Measurements from ENCODE around the gene HSD17B10. TPM values are rescaled to one million over a fixed set of nuclear protein-coding genes. Genes with fewer than 3 reads are reported as not detected.

HSD17B10 gene
- total and polyA plus RNA-seq, 2 experiments from 2014 or later, result 78.9 to 121 TPM

GRCh38 chrX:53430231-53430630 is 3.9 kb downstream of the HSD17B10 start (continued):
- no peak for TF ChIP-seq CREB1 (CRISPR knock-in tag; IDR thresholded peaks at IDR 0.05; ENCODE audit: low read depth)
- TF ChIP-seq ZNF331 (CRISPR knock-in tag; IDR thresholded peaks at IDR 0.05; ENCODE audit: low read depth), result no peak

DNA sequence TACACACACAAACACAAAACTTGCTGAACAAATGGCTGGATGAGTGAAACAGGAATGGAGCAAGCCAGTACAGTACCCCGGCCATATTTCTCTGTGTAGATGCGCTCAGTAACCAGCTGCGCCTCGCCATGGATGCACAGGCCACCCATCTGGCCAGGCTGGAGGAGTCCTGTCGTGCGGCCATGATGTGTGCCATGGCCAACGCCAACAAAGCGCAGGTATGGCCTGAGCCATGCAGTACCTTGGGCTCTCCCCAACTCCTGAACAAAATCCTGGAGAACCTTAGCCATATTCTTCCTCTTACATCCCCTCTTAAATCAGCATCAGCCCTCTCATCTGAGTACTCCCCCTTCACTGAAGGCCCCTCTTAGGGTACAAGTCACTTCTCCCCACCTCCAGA is 4.4 kb downstream of the HSD17B10 start:
- peaks cover 4% of the 10 kb centered on the region; the same call in 2 of the 3 replicates for H3K4me1 Mint-ChIP-seq
- ATAC-seq (no peak), DNase-seq (ENCODE audit: low spot score) (no peak)
- no peak overlapping the region for H3K27ac Mint-ChIP-seq
- no peak overlapping the region for H2AFZ ChIP-seq
- peaks cover 15% of the 10 kb centered on the region for H3K36me3 Mint-ChIP-seq (ENCODE audit: low read depth)
- no peak overlapping the region for H3K4me3 Mint-ChIP-seq
- no peaks in the 10 kb centered on the region for H3K9me3 Mint-ChIP-seq
- no peaks in the 10 kb centered on the region for H3K79me2 ChIP-seq (replicated peaks; ENCODE audit: insufficient read depth)
- no peaks in the 10 kb centered on the region for H3F3A ChIP-seq (replicated peaks; ENCODE audit: low read depth)
- TF ChIP-seq NANOG (IDR thresholded peaks at IDR 0.05; ENCODE audit: borderline replicate concordance) (no peak), CREB1 (CRISPR knock-in tag; IDR thresholded peaks at IDR 0.05; ENCODE audit: low read depth) (no peak), JUNB (IDR thresholded peaks at IDR 0.05; ENCODE audit: unreplicated experiment) (no peak), EZH2 (IDR thresholded peaks at IDR 0.05; ENCODE audit: low read depth, unreplicated experiment) (no peak)
- TF ChIP-seq, protein P1, sequence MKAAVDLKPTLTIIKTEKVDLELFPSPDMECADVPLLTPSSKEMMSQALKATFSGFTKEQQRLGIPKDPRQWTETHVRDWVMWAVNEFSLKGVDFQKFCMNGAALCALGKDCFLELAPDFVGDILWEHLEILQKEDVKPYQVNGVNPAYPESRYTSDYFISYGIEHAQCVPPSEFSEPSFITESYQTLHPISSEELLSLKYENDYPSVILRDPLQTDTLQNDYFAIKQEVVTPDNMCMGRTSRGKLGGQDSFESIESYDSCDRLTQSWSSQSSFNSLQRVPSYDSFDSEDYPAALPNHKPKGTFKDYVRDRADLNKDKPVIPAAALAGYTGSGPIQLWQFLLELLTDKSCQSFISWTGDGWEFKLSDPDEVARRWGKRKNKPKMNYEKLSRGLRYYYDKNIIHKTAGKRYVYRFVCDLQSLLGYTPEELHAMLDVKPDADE (IDR thresholded peaks at IDR 0.05), result no peak
- H3K27me3 ChIP-seq (ENCODE audit: insufficient read depth), result no peaks in the 10 kb centered on the region
- H3K9me2 ChIP-seq (ENCODE audit: insufficient read depth), result no peaks in the 10 kb centered on the region
- no peak overlapping the region for H3K27ac ChIP-seq (ENCODE audit: low read depth)
- no peaks in the 10 kb centered on the region for H4K20me1 ChIP-seq (replicated peaks; ENCODE audit: insufficient read depth)
- H3K4me3 ChIP-seq, result no peak overlapping the region
- no peaks in the 10 kb centered on the region for H3K36me3 ChIP-seq (ENCODE audit: insufficient read depth)
- H3K27me3 Mint-ChIP-seq (ENCODE audit: insufficient read depth, low read depth, poor library complexity), result peaks cover 3% of the 10 kb centered on the region
- H3K4me1 ChIP-seq (ENCODE audit: insufficient read depth), result no peaks in the 10 kb centered on the region
- H3K4me2 ChIP-seq, result no peak overlapping the region

DNA sequence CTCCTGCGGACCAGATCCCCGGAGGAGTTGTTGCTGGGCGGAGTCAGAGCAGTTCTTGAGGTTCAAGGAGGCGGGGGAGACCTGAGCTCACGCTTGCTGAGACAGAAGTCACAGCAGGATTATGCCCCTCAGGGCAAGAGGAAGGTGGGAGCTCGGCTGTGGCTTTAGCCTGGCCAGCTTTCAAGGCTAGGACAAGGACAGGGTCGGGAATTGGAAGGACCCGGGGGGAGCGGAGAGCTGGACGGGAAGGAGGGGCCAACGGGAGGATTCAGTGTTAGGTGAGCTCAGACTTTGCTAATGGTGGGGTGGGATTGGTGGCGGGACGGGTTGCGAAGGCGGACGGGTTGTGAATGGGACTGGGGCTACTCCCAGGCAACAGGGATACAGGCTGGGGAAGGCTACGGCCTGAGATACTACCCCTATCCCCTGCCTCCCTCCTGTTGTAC is 11.3 kb downstream of the HSD17B10 start, which contains the start of gene RIBC1:
TSS of gene RIBC1 (plus strand) at position 13 of the 446 bp plus-strand sequence. CDS start 3,404 bp downstream, outside the sequence.
- peak within 1 kb of the TSS; percentile 99 for H3K27ac Mint-ChIP-seq

More for the DNA sequence above, 11.3 kb downstream of the HSD17B10 start, which contains the start of gene RIBC1:
- no peak for TF ChIP-seq ZNF331 (CRISPR knock-in tag; IDR thresholded peaks at IDR 0.05; ENCODE audit: low read depth)
- TF ChIP-seq ZNF114 (CRISPR knock-in tag; IDR thresholded peaks at IDR 0.05), result no peak
- no peak for TF ChIP-seq ZNF462 (CRISPR knock-in tag; IDR thresholded peaks at IDR 0.05)
- TF ChIP-seq STAT1 (IDR thresholded peaks at IDR 0.05; ENCODE audit: unreplicated experiment), result no peak
- TF ChIP-seq POLR2AphosphoS5 (IDR thresholded peaks at IDR 0.05; ENCODE audit: low read depth), result no peak; the same call in 1 of the 2 replicates
- TF ChIP-seq, protein P2, sequence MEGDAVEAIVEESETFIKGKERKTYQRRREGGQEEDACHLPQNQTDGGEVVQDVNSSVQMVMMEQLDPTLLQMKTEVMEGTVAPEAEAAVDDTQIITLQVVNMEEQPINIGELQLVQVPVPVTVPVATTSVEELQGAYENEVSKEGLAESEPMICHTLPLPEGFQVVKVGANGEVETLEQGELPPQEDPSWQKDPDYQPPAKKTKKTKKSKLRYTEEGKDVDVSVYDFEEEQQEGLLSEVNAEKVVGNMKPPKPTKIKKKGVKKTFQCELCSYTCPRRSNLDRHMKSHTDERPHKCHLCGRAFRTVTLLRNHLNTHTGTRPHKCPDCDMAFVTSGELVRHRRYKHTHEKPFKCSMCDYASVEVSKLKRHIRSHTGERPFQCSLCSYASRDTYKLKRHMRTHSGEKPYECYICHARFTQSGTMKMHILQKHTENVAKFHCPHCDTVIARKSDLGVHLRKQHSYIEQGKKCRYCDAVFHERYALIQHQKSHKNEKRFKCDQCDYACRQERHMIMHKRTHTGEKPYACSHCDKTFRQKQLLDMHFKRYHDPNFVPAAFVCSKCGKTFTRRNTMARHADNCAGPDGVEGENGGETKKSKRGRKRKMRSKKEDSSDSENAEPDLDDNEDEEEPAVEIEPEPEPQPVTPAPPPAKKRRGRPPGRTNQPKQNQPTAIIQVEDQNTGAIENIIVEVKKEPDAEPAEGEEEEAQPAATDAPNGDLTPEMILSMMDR (conservative IDR thresholded peaks at IDR 0.05; ENCODE audit: low read depth in 2 of 2), result no peak
- peak within 1 kb of the TSS; percentile 82 for H3K4me3 ChIP-seq
- H3K4me1 ChIP-seq (ENCODE audit: insufficient read depth), result peaks cover 5% of the 10 kb centered on the region; the same call in 1 of the 2 replicates
- no peaks in the 10 kb centered on the region for H3K9me2 ChIP-seq (ENCODE audit: insufficient read depth)
- H3K4me2 ChIP-seq, result peak within 1 kb of the TSS; percentile 79
- H3F3A ChIP-seq (replicated peaks; ENCODE audit: low read depth), result no peaks in the 10 kb centered on the region
- peak within 1 kb of the TSS; percentile 97 for H3K27ac ChIP-seq (ENCODE audit: low read depth)
- DNase-seq (ENCODE audit: low spot score) (no peak), ATAC-seq (peak; percentile 72)
- Mint-ChIP-seq H3K9me3 (no peaks in the 10 kb centered on the region), H3K27me3 (ENCODE audit: insufficient read depth, low read depth, poor library complexity) (peaks cover 7% of the 10 kb centered on the region), H3K36me3 (ENCODE audit: low read depth) (peaks cover 10% of the 10 kb centered on the region; the same call in 2 of the 3 replicates), H3K4me3 (peak within 1 kb of the TSS; percentile 99), H3K4me1 (peaks cover 12% of the 10 kb centered on the region)
- no peaks in the 10 kb centered on the region; the same call in 1 of the 2 replicates for H4K20me1 ChIP-seq (replicated peaks; ENCODE audit: insufficient read depth)
- H2AFZ ChIP-seq, result peak within 1 kb of the TSS; percentile 93
- no peaks in the 10 kb centered on the region for H3K36me3 ChIP-seq (ENCODE audit: insufficient read depth)
- H3K79me2 ChIP-seq (replicated peaks; ENCODE audit: insufficient read depth), result peaks cover 39% of the 10 kb centered on the region
- no peaks in the 10 kb centered on the region for H3K27me3 ChIP-seq (ENCODE audit: insufficient read depth)

Data from GM23338 (cell line).